ENCODE data around the gene LPP.

GRCh38 chr3:188234132-188234531 lies 80.2 kb downstream of the LPP start:
- TF ChIP-seq EZH2 (IDR thresholded peaks at IDR 0.05; ENCODE audit: low read length, unreplicated experiment) (no peak), CTCF (conservative IDR thresholded peaks at IDR 0.05; ENCODE audit: low read depth, low read length) (no peak)

Measured in PC-3 (cell line).